HG02588 (cell line): ENCODE data around the gene RHOA.
"Not testable (repeated sequence)": the region's sequence is repeated elsewhere in the genome, so short reads cannot be mapped to it uniquely, and the experiment has no call there.

ENCODE experiments used
- ATAC-seq: cut with Tn5 transposase; IDR thresholded peaks from one replicate; pipeline ENCODE4 v1.9.1; 2021; ENCODE audit warnings: mild to moderate bottlenecking, moderate library complexity; ENCODE audit not compliant: unreplicated experiment

RHOA gene

DNA sequence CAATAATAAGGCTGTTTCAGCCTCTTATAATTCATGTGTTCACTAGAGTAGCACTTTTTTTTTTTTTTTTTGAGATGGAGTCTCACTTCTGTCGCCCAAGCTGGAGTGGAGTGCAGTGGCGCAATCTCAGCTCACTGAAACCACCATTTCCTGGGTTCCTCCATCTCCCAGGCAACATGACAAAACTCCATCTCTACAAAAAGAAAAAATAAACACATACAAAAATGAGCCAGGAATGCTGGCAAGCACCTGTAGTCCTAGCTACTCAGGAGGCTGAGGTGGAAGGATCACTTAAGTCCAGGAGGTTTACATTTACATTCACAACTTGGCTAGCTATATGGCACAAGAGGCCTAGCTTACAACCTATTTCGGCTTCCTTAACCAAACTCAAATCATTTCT is 78.7 kb downstream of the RHOA start:
- no peak for ATAC-seq

DNA sequence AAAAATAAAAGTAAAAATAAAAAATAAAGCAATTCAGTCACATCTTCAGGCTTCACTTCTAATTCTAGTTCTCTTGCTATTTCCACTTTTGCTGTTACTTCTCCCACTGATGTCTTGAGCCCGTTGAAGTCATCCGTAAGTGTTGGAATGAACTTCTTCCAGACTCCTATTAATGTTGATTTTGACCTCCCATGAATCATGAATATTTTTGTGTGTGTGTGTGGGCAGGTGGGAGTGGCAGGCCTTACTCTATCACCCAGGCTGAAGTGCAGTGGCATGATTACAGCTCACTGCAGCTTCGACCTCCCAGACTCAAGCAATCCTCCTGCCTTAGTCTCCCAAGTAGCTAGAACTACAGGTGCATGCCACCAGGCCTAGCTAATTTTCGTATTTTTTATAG is 82.6 kb downstream of the RHOA start:
- no peak for ATAC-seq

DNA sequence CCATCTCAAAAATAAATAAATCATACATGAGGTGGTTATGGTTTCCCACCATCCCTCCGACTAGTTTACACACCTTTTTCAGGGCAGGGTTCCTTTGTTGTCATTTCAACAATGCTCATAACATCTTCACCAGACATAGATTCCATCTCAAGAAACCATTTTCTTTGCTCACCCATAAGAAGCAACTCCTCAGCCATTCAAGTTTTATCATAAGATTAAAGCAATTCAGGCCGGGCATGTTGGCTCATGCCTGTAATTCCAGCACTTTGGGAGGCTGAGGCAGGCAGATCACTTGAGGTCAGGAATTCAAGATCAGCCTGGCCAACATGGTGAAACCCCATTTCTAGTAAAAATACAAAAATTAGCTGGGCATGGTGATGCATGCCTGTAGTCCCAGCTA is 83.4 kb downstream of the RHOA start:
- not testable (repeated sequence) for ATAC-seq

DNA sequence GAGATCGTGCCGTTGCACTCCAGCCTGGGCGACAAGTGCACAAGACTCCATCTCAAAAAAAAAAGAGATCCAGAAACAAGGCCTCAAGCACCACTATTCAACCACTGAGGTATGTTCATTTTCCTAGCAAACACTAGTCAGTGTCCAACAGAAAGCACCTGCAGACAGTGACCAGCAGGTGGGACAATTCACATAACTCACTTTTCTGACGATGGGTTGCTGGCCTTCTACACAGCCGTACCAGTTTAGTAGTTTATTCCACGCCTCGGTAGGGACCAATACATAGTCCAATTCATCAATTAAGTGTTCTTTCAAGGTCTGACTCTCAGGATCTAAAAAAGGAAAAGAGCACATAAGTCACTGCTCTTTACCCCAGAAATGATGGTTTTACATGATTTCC is 84.3 kb downstream of the RHOA start:
- ATAC-seq: no peak

DNA sequence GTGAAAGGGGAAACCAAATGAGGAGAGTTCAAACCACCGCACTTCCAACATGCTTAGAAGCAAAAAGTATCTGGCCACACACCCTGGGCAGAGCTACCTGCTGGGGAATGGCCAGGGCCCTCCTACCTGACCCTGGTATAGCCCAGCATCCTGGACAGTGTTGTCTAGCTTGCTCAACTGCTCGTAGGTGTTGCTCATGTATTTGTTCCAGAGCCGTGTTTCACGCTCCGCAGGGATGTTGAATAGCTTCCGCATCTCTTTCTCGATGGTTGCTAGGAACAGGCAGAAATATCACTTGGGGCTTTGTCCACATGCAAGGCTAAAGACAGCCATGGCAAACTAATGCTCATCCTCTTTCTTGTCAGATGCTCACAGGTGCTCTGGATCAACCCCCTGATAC is 87.0 kb downstream of the RHOA start:
- ATAC-seq: no peak

DNA sequence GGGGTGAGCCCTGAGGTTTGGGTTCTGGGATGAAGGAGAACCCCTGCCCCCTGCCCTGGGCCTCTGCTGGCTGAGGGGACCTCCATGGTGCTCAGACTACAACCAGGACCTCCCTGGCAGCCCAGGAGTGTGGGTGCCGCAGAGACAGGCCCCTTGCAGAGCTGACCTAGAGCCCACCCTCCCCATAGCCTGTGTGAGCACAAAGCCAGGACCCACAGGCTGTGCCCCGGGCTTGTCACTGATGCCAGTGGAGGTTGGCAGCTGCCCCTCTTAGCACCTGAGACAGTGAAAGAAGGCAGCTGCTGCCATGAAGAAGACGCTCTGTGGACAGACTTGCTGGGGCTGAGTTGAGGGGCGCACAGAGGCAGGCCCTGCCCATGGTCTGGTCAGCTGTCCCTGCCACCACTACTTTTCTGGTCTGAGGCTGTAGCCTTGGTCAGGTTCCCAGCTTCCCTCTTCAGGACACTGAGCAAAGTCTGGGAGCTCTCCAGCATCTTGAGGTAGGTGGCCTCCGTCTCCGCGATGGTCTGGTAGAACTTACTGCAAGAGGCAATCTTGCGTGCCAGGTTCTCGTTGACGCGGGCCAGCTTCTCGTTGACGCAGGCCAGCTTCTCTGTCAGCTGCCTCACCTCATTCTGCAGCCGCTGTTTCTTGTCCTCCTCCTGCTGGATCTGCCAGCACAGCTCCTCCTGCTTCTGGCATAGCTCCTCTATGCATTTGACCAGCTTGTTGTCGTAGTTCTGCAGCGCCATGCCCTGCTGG is 94.9 kb downstream of the RHOA start:
- no peak for ATAC-seq

DNA sequence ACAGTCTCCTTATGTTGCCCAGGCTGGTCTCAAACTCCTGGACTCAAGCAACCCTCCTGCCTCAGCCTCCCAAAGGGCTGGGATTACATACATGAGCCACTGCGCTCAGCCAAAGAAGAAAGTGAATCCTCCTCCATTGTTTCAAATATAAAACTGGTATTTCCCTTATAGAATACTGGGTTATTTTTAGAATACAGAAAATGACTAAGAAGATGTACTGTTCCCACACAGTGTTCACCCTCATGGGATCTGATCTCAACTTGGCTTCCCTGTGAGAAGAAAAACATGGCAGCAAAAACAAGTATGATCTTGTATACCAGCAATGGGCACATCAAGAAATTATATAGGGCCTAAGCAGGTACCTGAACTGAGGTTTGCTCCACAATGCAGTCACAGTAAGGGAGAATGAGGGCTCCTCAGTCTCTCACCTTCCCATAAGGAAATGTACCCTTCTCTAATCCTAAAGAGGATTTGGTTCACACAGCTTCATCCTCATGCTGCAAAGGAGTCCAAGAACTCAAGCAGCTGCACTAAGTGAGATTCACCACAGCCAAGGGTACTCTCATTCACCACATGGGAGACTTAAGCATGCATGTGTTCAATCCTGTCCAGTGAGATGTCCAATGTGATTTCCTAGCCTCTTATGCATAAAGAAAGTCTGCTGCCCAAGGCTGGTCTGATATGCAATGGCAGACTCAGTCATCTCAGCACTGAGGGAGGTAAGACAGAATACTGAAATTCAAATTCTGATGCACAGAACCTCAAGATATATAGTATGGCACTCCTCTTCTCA is 97.7 kb downstream of the RHOA start:
- no peak for ATAC-seq

DNA sequence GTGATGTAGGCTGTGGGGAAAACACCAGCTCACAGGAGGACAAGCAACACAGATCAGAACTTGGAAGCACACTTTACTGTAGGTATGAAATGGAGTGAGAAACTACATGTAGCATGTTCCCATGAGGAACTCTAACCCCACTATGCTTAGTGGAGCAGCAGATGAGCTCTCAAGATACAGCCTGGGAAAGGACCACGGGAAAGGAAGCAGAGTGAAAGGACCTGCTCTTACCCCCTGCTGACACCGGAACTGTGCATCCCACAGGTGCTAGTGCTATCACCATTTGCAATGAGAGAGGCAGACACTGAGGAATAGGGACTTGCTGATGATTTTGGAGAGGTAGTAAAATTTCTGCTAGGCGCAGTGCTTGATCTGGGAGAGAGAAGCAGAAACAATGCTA is 100.5 kb downstream of the RHOA start:
- no peak for ATAC-seq

DNA sequence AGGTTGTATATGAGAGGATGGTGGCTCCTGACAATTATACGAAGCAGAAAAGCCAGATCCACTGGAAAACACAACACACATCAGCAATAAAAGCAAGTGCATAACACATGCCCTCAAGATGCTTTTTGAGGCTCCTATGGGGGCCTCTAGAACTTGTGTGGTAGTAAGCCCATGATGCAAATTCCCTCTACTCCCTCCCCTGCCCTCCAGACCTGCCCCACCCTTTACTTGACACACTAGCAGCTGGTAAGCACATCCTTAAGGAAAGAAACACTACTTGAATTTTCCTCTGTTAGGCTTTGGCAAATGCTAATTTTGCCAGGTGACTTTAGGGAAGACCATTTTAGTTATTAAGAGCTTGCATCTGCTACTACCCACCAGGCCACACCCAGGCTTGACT is 101.1 kb downstream of the RHOA start:
- ATAC-seq: no peak
